GM21619 (cell line): ENCODE results near the gene PANX1.
A peak's percentile ranks its signal among the peaks of the same experiment; 100 is the strongest.
"Not testable (repeated sequence)": the region's sequence is repeated elsewhere in the genome, so short reads cannot be mapped to it uniquely, and the experiment has no call there.

Experiments
- ATAC-seq: cut with Tn5 transposase; IDR thresholded peaks from one replicate; pipeline ENCODE4 v1.9.1; 2021; ENCODE audit not compliant: unreplicated experiment

PANX1 gene

DNA sequence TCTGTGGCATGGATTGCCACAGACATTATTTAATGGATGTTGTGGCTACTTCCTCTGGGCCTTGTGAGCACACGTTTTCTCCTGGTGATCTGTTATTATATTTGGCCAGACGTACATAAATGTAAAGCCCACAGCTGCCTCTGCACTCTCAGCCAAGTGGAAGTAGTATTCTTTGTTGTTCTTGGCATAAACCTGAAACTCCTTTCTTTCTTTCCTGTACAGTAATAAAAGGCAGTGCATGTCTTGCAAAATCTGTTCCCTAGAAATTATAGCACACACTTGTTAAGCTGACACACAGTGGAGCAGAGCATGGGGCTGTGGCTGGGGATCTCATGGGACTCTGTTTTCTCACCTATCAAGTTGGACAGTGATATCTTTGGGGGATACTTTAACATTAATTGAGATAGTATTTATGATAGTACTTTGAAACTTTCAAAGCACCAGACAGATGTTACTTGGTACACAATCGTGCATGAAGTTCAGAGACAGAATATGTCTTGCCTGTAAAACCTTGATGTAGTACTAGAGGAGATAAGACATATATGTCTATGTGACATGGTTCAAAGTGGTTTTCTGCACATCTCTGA lies 20.9 kb downstream of the PANX1 start:
- ATAC-seq, result no peak

DNA sequence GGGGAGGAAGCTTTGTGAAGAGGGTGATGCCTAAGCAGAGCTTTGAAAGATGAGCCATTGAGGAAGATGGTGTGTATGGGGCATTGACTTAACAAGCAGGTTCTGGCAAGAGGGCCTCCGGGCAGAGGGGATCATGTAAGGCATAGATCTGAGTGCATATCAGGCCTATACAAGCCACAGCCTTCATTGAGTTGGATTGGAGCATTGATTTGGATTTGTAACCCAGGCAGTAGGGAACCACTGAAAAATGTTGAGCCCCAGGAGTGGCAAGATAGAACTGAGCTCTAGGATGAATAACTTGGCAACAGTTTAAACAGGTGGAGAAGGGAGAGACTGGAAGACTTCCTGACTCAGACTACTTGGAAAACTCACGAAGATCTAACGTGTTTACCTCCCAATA lies 21.4 kb downstream of the PANX1 start:
- no peak for ATAC-seq

DNA sequence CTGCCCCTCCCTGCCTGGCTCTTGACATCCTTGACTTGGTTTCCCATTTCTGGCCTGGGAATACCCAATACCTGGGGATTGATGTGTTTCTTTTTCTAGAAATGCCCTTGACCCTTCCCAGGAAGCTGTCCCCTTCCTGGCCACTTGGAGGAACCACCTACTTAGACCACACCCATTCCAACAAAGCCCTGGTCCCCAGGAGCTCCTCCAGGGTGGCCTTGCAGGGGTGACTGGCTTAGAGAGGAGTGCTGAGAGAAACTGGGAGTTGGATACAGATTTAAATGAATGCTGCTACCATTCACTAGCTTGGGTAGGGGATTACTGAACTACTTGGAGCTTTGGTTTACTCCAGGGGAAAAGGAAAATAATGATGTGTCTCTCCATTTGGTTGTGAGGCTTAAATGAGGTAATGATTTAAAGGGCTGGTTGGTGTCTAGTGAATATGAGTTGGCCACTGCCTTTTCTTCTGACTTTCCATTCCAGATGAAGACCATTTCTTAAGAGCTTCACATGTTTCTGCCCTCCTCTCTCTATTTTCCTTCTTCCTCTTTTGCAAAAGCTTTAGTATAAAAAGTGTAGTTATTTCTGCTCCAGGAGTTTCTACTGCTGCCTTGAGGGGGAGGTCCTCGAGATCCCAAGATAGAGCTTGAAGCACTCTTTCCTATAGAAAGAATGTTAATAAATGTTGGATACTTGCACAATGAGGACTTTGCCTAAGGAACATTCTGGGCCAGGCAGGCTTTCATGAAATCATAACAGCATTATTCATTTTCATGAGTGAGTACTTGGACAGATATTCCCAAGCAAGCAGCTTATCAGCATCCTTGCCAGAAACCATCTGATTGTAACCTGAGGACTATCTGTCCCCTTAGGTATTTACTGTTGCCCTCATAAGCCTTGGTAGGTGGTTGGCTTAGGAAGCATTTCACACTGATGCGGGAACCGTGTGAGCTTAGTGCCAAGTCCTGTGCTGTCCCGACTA lies 22.4 kb downstream of the PANX1 start:
- ATAC-seq, result no peak

DNA sequence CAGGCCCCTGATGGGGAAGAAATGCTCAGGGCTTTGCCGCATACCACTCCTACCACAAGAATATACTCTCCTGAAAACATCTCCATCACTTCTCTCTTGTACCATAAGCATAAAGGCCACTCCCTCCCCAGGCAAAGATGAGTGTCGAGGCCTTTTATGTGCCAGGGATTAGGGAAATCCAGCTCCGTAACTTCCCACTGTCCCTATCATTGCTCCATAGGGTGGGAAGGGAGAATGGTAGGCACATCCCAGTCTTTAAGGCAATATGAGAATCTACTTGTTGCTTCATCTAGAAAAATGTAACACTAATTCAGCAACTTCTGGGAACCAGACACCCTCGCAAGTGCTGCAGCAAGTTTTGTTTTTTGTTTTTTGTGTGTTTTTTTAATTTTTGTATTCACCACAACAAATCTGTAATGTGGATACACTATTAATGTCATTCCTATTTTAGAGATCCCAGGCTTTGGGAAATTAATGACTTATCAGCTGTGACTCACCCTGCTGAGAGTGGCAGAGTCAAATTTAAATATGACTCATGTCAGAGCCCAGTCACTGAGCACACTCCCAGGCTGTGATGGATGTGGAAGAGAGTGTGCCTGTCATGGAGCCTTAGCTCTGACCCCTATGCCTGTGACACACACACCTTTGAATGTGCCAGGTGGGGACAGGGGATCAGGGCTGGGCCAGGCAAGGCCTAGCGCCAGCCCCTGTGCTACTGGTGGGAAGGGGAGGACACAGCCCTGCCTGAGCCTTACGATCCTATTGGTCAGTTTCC lies 23.4 kb downstream of the PANX1 start:
- peak; percentile 71 for ATAC-seq

DNA sequence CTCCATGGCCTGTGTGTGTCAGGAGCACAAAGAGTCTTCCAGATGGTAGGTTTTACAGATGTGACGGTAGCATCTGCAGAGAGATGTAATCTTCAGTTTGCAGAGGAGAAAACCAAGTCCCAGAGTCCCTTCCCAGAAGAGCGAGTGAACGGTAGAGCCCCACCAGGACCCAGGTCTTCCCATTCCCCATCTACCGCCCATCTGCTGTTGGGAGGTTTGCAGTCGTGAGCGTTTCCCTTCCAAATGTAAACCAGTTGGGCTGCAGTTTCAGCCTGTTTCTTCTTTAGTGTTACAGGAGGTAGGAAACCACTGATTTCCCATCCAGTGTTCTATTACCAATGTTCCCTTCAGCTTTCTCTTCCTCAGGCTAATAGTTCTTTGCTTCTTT lies 24.0 kb downstream of the PANX1 start:
- ATAC-seq, result peak; percentile 5

DNA sequence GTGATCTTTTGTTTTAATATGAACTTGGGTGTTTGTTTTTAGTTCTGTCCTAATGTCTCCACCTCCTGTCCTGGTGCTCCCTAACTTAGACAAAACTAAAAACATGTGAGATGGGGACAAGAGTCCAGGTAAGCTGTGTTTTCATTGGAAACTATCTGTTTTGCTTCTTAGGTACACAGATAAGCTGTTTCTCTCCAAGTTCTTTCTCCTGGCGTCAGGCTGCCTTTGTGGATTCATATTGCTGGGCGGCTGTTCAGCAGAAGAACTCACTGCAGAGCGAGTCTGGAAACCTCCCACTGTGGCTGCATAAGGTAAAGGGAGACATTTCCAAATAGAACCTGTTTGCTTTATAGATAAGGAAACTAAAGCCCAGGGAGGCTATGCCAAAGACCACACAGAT lies 24.7 kb downstream of the PANX1 start:
- ATAC-seq, result no peak

DNA sequence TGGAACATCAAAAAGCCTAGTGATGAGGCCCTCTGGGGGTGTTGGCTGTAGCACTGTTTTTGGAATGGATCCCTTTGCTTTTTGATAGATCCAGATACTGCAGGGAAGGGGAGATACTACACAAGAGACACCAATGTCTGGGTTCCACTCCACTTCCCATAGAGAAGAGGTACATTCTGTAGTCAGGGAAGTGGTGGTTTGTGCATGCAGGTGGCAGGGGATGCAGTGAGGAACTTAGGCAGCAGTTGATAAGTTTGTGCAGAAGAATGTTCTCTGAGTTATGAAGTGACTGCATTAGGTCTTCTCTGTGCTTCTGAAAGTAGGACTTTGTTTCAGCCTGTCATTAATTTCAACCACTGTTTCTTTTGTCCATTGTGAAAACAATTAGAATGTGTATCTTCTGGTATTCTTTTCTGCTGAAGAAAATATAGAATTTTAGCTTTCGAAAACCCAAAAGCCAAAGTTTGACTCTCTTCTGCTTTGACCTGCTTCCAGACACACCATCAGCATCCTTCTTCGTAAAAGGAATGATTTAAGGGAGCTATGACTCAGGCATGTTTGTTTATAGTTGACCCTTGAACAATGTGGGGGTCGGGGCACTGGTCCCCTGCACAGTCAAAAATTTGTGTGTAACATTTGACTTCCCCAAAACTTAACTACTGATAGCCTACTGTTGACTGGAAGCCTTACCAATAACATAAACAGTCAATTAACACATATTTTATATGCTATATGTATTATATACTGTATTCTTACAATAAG lies 25.6 kb downstream of the PANX1 start:
- no peak for ATAC-seq

DNA sequence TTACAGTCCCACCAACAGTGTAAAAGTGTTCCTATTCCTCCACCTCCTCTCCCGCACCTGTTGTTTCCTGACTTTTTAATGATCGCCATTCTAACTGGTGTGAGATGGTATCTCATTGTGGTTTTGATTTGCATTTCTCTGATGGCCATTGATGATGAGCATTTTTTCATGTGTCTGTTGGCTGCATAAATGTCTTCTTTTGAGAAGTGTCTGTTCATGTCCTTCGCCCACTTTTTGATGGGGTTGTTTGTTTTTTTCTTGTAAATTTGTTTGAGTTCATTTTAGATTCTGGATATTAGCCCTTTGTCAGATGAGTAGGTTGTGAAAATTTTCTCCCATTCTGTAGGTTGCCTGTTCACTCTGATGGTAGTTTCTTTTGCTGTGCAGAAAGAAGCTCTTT lies 28.7 kb downstream of the PANX1 start:
- ATAC-seq, result not testable (repeated sequence)

DNA sequence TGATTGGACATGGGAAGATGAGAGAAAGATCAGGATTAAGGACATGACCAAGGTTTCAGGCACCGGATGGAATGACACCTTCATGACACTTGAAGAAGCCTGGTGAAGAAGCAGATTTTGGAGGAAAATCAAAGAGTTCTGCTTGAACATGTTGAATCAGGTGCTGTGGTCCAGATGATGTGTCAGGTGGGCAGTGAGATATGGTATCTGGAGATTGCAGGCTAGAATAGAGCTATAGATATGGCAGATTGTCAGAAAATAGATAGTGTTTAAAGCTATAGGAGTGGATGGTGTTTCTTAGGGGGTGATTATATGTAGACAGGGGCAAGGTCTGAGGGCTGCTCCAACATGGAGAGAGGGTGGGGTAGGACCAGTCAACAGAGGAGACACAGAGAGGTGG lies 40.2 kb downstream of the PANX1 start:
- no peak for ATAC-seq

DNA sequence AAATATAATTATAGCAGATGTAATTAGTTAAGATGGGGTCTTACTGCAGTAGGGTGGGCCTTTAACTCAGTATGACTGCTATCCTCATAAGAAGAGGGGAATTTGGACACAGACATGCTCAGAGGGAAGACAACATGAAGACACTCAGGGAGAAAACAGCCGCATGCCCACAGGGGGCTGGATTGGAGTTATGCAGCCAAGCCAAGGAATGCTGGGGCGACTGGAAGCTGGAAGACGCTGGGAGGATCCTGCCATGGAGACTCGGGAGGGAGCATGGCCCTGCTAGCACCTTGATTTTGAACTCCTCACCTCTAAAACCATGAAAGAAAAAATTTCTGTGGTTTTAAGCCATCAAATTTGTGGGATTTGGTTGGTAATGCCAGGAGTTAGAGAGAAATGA lies 40.9 kb downstream of the PANX1 start:
- no peak for ATAC-seq

DNA sequence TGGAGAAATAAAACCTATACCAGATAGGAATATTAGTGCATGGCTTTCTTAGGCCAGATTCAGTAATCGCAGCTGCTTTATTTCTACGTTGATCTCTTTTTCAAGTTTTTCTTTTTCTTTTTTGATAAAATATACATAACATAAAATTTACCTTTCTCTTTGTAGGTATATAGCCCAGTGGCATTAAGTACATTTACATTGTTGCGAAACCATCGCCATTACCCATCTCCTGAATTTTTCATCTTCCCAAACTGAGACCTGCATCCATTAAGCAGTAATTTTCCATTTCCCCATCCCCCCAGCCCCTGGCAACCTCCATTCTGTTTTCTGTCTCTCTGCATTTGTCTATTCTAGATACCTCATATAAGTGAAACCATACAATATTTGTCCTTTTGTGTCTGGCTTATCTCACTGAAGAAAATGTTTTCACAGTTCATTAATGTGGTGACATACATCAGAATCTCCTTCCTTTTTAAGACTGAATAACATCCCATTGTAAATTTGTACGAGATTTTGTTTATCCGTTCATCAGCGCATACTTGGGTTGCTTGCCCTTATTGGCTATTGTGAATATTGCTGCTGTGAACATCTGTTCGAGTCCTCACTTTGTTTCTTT lies 41.4 kb downstream of the PANX1 start:
- ATAC-seq, result no peak

DNA sequence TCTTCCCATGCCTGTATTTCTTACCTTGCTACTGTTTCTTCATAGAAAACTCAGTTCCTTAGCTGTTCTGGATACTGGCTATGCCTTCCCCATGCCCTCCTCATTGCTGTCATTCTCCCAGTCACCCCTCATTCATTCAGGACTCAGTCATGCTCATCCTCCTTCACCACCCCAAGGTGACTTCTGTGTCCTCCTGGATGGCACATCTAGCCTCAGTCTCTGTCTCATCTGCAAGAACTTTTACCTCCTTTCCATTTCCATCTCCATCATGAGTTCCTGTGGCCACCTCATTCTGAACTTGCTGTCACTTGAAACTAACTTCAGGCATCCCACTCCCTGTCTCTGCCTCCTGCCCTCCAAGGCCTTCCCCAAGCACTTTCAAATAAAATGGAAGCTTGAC lies 42.3 kb downstream of the PANX1 start:
- ATAC-seq, result no peak

DNA sequence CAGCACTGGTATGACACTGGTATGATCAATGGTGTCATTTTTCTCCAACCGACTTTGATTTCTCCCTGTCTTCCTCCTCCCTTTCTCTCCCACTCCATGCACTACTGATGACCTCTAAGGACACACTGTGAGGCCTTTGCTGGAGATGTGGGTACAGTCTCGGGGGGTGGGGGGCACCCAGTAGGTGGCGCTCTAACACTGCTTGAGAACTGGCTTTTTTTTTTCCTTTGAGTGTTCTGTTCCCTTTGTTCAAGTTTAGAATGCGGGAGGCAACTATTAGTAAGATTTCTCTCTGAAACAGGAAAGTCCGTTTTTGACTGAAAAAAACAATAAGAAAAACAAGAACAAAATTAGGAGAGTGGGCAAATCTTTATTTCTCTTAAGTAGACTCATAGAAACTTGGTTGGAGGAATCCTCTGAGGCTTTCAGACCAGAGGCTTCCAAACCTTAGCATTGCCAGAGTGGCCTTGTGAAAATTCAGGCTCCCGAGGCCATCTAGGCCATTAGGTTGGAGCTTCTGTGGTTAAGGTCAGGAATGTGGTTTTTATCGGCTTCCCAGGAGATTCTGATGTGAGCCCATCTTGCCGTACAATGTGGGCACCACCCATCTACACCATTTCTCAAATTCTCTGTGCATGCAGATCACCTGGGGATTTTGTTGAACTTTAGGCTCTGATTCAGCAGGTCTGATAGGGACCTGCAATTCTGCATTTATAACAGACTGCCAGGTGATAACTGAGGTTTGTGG lies 43.2 kb downstream of the PANX1 start:
- peak; percentile 49 for ATAC-seq

DNA sequence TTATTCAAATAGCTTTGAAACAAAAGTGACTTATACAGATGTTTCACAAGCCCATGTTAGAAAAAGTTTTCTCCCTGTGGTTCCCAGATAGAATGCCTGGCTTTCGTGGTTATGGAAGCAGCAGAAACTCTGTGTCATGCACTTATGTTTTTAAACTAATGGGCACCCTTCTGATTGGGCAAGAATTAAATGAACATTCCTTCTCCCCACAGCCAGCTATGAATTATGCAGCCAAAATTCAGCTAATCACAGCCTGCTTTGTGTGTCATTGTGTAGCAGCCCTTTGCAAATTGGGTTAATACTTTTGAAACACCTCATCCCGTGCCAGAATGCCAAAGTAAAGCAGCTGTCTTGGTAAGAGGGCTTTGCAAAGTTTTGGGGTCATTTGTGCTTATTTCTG lies 46.9 kb downstream of the PANX1 start:
- ATAC-seq, result no peak

DNA sequence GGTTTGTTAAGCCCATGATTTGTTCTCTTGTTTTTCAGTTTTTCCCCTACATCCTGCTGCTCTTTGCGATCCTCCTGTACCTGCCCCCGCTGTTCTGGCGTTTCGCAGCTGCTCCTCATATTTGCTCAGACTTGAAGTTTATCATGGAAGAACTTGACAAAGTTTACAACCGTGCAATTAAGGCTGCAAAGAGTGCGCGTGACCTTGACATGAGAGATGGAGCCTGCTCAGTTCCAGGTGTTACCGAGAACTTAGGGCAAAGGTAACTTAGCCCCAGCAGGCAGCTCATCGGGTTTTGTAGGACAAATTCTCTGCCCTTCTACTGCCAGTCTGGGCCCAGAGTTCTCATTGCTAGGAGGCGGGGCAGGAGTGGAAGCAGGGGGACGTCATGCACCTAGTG lies 49.7 kb downstream of the PANX1 start:
- no peak for ATAC-seq

DNA sequence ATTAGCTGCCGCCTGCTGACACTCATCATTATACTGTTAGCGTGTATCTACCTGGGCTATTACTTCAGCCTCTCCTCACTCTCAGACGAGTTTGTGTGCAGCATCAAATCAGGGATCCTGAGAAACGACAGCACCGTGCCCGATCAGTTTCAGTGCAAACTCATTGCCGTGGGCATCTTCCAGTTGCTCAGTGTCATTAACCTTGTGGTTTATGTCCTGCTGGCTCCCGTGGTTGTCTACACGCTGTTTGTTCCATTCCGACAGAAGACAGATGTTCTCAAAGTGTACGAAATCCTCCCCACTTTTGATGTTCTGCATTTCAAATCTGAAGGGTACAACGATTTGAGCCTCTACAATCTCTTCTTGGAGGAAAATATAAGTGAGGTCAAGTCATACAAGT lies 51.1 kb downstream of the PANX1 start:
- ATAC-seq, result no peak

DNA sequence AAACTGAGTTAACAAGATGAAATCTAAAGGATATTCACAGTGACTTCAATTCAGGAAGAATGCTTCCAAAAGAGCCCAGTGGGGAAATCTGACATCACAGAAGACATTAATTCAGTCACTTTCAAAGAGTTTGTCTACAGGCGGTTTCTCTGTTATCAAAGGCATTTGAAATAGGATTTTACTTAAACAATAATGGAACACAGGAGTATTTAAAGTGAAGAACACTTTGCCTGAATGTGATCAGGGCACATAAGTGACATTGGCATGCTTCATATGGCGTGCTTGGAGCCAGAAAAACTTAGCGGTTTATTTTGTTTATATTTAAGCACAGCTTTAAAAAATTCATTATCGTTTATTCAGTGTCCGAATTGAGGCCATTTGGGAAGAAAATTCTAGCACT lies 52.9 kb downstream of the PANX1 start:
- no peak for ATAC-seq

DNA sequence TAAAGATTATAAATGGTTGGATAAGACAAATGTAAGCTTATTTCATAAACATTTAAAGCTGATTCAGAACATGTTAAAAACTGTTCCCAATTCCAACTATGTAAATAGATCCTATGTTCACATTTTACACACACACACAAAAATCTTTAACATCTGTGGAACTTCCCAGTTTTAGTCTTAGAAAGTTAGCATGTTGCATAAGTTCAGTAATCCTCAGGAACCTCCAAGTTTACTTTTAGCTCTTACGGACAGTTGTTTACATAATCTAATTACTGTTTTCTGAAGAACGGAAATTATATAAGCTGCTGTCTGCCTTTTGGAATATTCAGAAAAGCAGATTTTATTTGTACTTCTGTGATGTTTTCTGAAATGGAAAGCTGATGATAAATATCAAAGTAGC lies 53.3 kb downstream of the PANX1 start:
- ATAC-seq, result no peak

DNA sequence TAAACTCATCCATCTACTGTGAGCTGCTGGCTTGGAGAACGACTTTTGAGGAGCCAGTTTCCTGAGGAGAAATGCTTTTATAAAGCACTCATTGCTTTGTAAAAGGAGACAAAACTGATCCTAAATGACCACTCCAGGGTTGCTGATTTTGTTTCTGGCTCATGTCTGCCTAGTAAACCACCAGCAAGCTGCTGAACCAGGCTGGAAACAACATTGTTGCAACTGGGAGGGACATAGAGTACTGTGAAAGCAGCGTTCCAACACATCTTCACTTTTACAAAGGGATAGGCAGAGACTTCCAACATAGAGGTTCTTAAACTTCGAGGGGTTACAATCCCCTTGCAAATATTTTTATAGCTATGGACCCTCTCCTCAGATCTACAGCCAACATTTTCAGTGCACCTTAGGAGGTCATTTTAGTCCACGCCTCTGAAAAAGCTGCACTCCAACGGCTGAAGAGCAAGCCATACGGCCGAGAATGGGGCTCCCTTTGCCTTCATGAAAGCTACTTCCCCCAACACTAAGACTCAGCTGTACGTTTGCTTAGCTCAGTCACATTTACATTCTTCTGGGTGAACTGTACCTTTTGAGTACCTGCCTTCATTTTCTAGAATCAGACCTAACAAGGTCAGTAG lies 54.7 kb downstream of the PANX1 start:
- ATAC-seq, result no peak

DNA sequence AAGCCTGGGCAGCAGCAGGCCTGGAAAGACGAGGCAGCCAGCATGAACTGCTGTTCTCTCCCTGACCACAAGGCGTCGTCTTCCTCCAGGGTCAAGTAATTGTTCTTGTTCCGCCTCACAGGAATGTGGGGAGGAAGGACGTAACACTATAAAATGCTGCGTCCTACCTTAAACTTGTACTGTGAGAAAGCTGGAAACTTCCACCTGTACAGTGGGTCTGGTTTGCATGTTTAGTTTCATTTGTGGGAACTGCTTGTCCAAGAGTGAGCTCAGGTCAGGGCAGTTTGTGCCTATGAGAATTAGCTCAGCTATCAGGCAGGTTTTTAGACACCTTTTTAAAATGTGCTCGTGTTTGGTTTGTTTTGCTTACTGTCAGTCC lies 55.2 kb downstream of the PANX1 start:
- peak; percentile 53 for ATAC-seq
